Stimulated activated CD4-positive, alpha-beta T cell treated with anti-CD3 and anti-CD28 coated beads, Interleukin-1b, Interleukin-23, amount 100 ng/mL, for 48 hours (primary cell): Measurements from ENCODE around the gene MRTFA.
"Not testable (repeated sequence)": the region's sequence is repeated elsewhere in the genome, so short reads cannot be mapped to it uniquely, and the experiment has no call there.

ENCODE experiments used
- DNase-seq: peaks from one replicate; pipeline ENCODE4 v3.0.0-alpha.2; 2020

The MRTFA gene

GRCh38 chr22:40625794-40626193, 10.7 kb downstream of the MRTFA start:
- DNase-seq: not testable (repeated sequence)

- not testable (repeated sequence) for DNase-seq
These were observed 11.2 kb downstream of the MRTFA start for GRCh38 chr22:40625281-40625680.

GRCh38 chr22:40624770-40625169, 11.7 kb downstream of the MRTFA start:
- DNase-seq: no peak

GRCh38 chr22:40621309-40622151, 15.0 kb downstream of the MRTFA start:
- no peak for DNase-seq

GRCh38 chr22:40620464-40621046, 16.0 kb downstream of the MRTFA start:
- DNase-seq: no peak

- DNase-seq: no peak
These were observed 18.1 kb downstream of the MRTFA start for GRCh38 chr22:40618400-40618799.

- no peak for DNase-seq
These were observed 19.9 kb downstream of the MRTFA start for GRCh38 chr22:40616578-40616977.

GRCh38 chr22:40613067-40613466, 23.5 kb downstream of the MRTFA start:
- no peak for DNase-seq

GRCh38 chr22:40612291-40612751, 24.2 kb downstream of the MRTFA start:
- DNase-seq: no peak

- no peak for DNase-seq
These were observed 24.9 kb downstream of the MRTFA start for GRCh38 chr22:40611606-40612005.

GRCh38 chr22:40610329-40610850, 26.1 kb downstream of the MRTFA start:
- no peak for DNase-seq

GRCh38 chr22:40609216-40609615, 27.3 kb downstream of the MRTFA start:
- peak; percentile 10 for DNase-seq

- no peak for DNase-seq
These were observed 29.0 kb downstream of the MRTFA start for GRCh38 chr22:40607506-40607905.

GRCh38 chr22:40606306-40606705, 30.2 kb downstream of the MRTFA start:
- no peak for DNase-seq

GRCh38 chr22:40605761-40606160, 30.8 kb downstream of the MRTFA start:
- no peak for DNase-seq

GRCh38 chr22:40603088-40603605, 33.4 kb downstream of the MRTFA start:
- no peak for DNase-seq

- DNase-seq: no peak
These were observed 34.3 kb downstream of the MRTFA start for GRCh38 chr22:40602231-40602630.

GRCh38 chr22:40599731-40600130, 36.8 kb downstream of the MRTFA start:
- DNase-seq: no peak

GRCh38 chr22:40598712-40599111, 37.8 kb downstream of the MRTFA start:
- not testable (repeated sequence) for DNase-seq

- no peak for DNase-seq
These were observed 38.7 kb downstream of the MRTFA start for GRCh38 chr22:40597526-40598430.

GRCh38 chr22:40595497-40596234, 40.9 kb downstream of the MRTFA start:
- no peak for DNase-seq

- no peak for DNase-seq
These were observed 41.6 kb downstream of the MRTFA start for GRCh38 chr22:40594924-40595323.
